Kidney capillary endothelial cell (primary cell): ENCODE results near the gene TMEM185B.
A peak's percentile ranks its signal among the peaks of the same experiment; 100 is the strongest.
"Not testable (repeated sequence)": the region's sequence is repeated elsewhere in the genome, so short reads cannot be mapped to it uniquely, and the experiment has no call there.

ENCODE experiments used
- DNase-seq: peaks from one replicate; pipeline ENCODE4 v3.0.0-alpha.2; 2018; ENCODE audit warnings: low spot score

TMEM185B gene

GRCh38 chr2:120223034-120223912 is at the start of gene TMEM185B:
TSS of gene TMEM185B (minus strand) at chr2:120223400. CDS start at chr2:120222976, 424 bp downstream.
- DNase-seq: peak; percentile 77

- no peak for DNase-seq
These were observed 48.6 kb upstream of the TMEM185B start for GRCh38 chr2:120271711-120272379.

- DNase-seq: no peak
These were observed 46.6 kb upstream of the TMEM185B start for GRCh38 chr2:120269816-120270215.

- DNase-seq: no peak
These were observed 46.0 kb upstream of the TMEM185B start for GRCh38 chr2:120269076-120269744.

- DNase-seq: no peak
These were observed 44.1 kb upstream of the TMEM185B start for GRCh38 chr2:120267348-120267747.

- DNase-seq: no peak
These were observed 41.8 kb upstream of the TMEM185B start for GRCh38 chr2:120265006-120265405.

GRCh38 chr2:120262761-120263428 is 39.7 kb upstream of the TMEM185B start:
- DNase-seq: no peak

- DNase-seq: no peak
These were observed 39.0 kb upstream of the TMEM185B start for GRCh38 chr2:120262150-120262549.

GRCh38 chr2:120261387-120262006 is 38.3 kb upstream of the TMEM185B start:
- DNase-seq: no peak

- DNase-seq: no peak
These were observed 37.5 kb upstream of the TMEM185B start for GRCh38 chr2:120260736-120261135.

GRCh38 chr2:120259939-120260338 is 36.7 kb upstream of the TMEM185B start:
- DNase-seq: not testable (repeated sequence)

- DNase-seq: no peak
These were observed 35.0 kb upstream of the TMEM185B start for GRCh38 chr2:120258196-120258595.

GRCh38 chr2:120257522-120257921 is 34.3 kb upstream of the TMEM185B start:
- no peak for DNase-seq

GRCh38 chr2:120256651-120257000 is 33.4 kb upstream of the TMEM185B start:
- no peak for DNase-seq

- DNase-seq: no peak
These were observed 32.9 kb upstream of the TMEM185B start for GRCh38 chr2:120255986-120256650.

GRCh38 chr2:120255071-120255470 is 31.9 kb upstream of the TMEM185B start:
- no peak for DNase-seq

- DNase-seq: no peak
These were observed 31.0 kb upstream of the TMEM185B start for GRCh38 chr2:120254178-120254577.

GRCh38 chr2:120253021-120253882 is 30.1 kb upstream of the TMEM185B start:
- peak; percentile 66 for DNase-seq

GRCh38 chr2:120252225-120253020 is 29.2 kb upstream of the TMEM185B start, which contains the start of gene RALB:
TSS of gene RALB (plus strand) at chr2:120252852. CDS start at chr2:120278665, 25,813 bp downstream.
- DNase-seq: peak; percentile 96
